Panc1 (cell line): ENCODE data around the gene MYCBP2.

Source experiments
- CTCF ChIP-seq: fragments of 450-650 bp; IDR thresholded peaks from 2 replicates; pipeline ENCODE4 v1.5.1; 2017; ENCODE audit warnings: mild to moderate bottlenecking
- POLR2AphosphoS5 ChIP-seq: IDR thresholded peaks from 2 replicates; pipeline ENCODE4 v1.6.1; 2012; ENCODE audit warnings: mild to moderate bottlenecking, low read depth, low read length, moderate library complexity
- REST ChIP-seq, 2 experiments: IDR thresholded peaks; 2 replicates each; pipeline ENCODE4 v1.6.1; 2011 to 2012; ENCODE audit warnings: low read depth in 2 of 2, control low read depth in 1 of 2, low read length in 1 of 2, mild to moderate bottlenecking in 1 of 2, moderate library complexity in 1 of 2; ENCODE audit not compliant: insufficient read depth in 1 of 2
- SIN3A ChIP-seq: IDR thresholded peaks from 2 replicates; pipeline ENCODE4 v1.6.1; 2012; ENCODE audit warnings: low read depth, mild to moderate bottlenecking, low read length, moderate library complexity, borderline replicate concordance; ENCODE audit not compliant: insufficient read depth

- TF ChIP-seq CTCF: no peak
- no peak for TF ChIP-seq POLR2AphosphoS5
- no peak for TF ChIP-seq SIN3A
- no peak for TF ChIP-seq REST (IDR thresholded peaks at IDR 0.05; ENCODE audit: insufficient read depth in 1 of 2, low read depth in 2 of 2, low read length in 1 of 2)
Measured at GRCh38 chr13:77290342-77290741, 36.6 kb downstream of the MYCBP2 start.
